Activated naive CD4-positive, alpha-beta T cell treated with anti-CD3 and anti-CD28 coated beads, Interleukin-2, amount 10 ng/mL, durations not matched to agents 7 days and 5 days (primary cell): ENCODE results near the gene FGFR3.

ENCODE experiments used
- CTCF ChIA-PET: fragments of 350-600 bp; sonication (Branson Sonifier 250); formaldehyde crosslinking; loops from one replicate; lab custom pipeline; 2021; ENCODE audit warnings: antibody characterized with exemption; lab: Charles Lee
- DNase-seq: peaks from one replicate; pipeline ENCODE4 v3.0.0-alpha.2; 2020
- H3K27ac Mint-ChIP-seq: one replicate; pipeline ENCODE4 v1.8.0; 2021; ENCODE audit warnings: mild to moderate bottlenecking, moderate library complexity, mixed read lengths
- H3K27me3 Mint-ChIP-seq: one replicate; pipeline ENCODE4 v1.8.0; 2021; ENCODE audit warnings: mild to moderate bottlenecking, mixed read lengths
- H3K36me3 Mint-ChIP-seq: one replicate; pipeline ENCODE4 v1.8.0; 2021; ENCODE audit warnings: mixed read lengths
- H3K4me1 Mint-ChIP-seq: one replicate; pipeline ENCODE4 v1.8.0; 2021; ENCODE audit warnings: mixed read lengths
- H3K4me3 Mint-ChIP-seq: one replicate; pipeline ENCODE4 v1.8.0; 2021; ENCODE audit warnings: mild to moderate bottlenecking, moderate library complexity, mixed read lengths
- H3K9me3 Mint-ChIP-seq: one replicate; pipeline ENCODE4 v1.8.0; 2021; ENCODE audit warnings: mixed read lengths

The FGFR3 gene

DNA sequence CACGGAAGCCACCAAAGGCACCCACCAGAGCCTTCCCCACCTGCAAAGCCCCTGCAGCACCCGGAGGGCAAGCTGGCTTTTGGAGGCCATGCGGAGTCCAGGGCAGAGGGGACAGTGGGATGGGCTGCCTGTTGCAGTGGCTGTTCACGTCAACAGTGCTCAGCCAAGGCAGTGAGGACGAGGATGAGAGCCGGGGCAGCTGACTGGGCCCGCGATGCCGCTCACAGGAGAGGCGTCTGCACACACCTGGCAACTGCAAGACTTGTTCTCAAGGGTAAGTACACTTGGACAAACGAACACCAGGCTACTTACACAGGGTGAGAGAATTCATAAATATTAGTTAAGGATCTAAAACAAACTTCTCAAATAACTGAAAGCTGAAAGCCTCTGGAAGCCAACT, 19.6 kb downstream of the FGFR3 start:
- Mint-ChIP-seq H3K9me3 (no peaks in the 10 kb centered on the region), H3K36me3 (peaks cover 19% of the 10 kb centered on the region), H3K27ac (no peak overlapping the region), H3K27me3 (no peaks in the 10 kb centered on the region), H3K4me3 (no peak overlapping the region), H3K4me1 (no peaks in the 10 kb centered on the region)
- DNase-seq = no peak
- CTCF ChIA-PET = interaction anchor here (0.9 to 7.0 kb wide), 5 partner anchors 60 to 102 kb away, joined by 3 to 63 read pairs (median 3); no protein-coding TSS in a partner anchor

DNA sequence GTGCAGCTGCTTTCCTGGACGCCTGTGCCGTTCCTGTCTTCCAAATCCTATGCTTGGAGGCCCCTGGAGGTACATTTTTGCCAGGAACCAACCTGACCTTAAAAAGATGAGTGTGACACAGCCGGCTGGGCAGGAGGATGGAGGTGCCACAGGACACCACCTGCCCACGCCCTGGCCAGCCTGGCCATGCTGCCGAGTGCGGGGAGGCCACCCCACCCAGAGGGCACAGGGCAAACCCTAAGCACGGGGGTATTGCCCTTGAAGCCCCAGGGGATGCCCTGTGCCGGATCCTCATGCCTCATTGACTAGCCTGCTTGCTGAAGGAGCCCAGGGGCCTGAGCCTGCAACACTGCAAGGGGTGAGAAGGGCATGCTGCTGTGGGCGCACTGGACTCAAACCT, 20.1 kb downstream of the FGFR3 start:
- DNase-seq = no peak
- no peaks in the 10 kb centered on the region for H3K4me1 Mint-ChIP-seq
- H3K9me3 Mint-ChIP-seq = no peaks in the 10 kb centered on the region
- no peaks in the 10 kb centered on the region for H3K27me3 Mint-ChIP-seq
- H3K36me3 Mint-ChIP-seq = peaks cover 19% of the 10 kb centered on the region
- H3K27ac Mint-ChIP-seq = no peak overlapping the region
- H3K4me3 Mint-ChIP-seq = no peak overlapping the region
- CTCF ChIA-PET = interaction anchor here (1.0 to 7.0 kb wide), 3 partner anchors 61 to 101 kb away, joined by 3 to 63 read pairs (median 4); no protein-coding TSS in a partner anchor

DNA sequence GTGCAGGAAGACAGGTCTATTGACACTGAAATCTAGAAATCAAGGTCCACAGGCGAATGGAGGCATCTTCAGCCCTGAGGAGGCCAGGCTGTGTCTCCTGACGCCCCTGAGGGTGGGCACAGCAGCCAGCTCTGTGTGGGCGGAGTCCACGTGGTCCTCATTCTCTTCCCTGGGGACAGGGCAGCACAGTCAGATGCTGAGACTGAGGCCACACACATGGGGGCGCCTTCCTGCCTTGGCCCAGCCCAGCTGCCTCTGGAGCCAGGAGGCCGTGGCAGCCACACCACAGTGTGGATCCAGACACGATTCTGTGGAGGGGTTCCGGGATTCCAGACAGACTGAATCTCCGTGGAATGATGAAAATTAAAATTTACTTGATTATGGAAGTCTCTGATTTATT, 20.8 kb downstream of the FGFR3 start:
- CTCF ChIA-PET = interaction anchor here (1.3 to 7.0 kb wide), 2 partner anchors 66 to 101 kb away, joined by 3 to 63 read pairs; no protein-coding TSS in a partner anchor
- Mint-ChIP-seq H3K36me3 (peaks cover 19% of the 10 kb centered on the region), H3K27me3 (no peaks in the 10 kb centered on the region), H3K27ac (no peak overlapping the region), H3K4me3 (no peak overlapping the region), H3K9me3 (no peaks in the 10 kb centered on the region), H3K4me1 (no peaks in the 10 kb centered on the region)
- no peak for DNase-seq

DNA sequence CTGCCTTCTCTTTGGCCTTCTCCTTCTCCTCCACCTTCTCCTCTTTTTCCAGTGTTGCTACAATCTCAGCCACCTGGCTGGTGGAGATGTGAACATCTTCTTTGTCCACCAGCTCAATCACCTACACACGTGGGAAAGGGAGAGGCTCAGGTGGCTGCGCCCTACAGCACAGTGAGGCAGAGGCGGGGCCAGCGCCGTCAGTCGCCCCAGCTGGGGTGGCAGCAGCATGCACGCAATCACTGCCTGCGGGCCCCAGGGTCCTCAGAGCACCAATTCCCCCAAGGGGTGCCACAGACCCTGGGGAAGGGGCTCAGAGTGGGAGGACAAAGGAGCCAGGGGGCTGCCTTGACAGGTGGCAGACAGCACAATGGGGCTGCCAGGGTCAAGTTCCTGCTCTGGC, 21.4 kb downstream of the FGFR3 start:
- no peak overlapping the region for H3K4me3 Mint-ChIP-seq
- no peaks in the 10 kb centered on the region for H3K9me3 Mint-ChIP-seq
- no peaks in the 10 kb centered on the region for H3K4me1 Mint-ChIP-seq
- no peak for DNase-seq
- H3K36me3 Mint-ChIP-seq = peaks cover 25% of the 10 kb centered on the region
- no peak overlapping the region for H3K27ac Mint-ChIP-seq
- CTCF ChIA-PET = interaction anchor here (1.2 to 7.0 kb wide), 2 partner anchors 67 to 84 kb away, joined by 4 to 63 read pairs; no protein-coding TSS in a partner anchor
- no peaks in the 10 kb centered on the region for H3K27me3 Mint-ChIP-seq

DNA sequence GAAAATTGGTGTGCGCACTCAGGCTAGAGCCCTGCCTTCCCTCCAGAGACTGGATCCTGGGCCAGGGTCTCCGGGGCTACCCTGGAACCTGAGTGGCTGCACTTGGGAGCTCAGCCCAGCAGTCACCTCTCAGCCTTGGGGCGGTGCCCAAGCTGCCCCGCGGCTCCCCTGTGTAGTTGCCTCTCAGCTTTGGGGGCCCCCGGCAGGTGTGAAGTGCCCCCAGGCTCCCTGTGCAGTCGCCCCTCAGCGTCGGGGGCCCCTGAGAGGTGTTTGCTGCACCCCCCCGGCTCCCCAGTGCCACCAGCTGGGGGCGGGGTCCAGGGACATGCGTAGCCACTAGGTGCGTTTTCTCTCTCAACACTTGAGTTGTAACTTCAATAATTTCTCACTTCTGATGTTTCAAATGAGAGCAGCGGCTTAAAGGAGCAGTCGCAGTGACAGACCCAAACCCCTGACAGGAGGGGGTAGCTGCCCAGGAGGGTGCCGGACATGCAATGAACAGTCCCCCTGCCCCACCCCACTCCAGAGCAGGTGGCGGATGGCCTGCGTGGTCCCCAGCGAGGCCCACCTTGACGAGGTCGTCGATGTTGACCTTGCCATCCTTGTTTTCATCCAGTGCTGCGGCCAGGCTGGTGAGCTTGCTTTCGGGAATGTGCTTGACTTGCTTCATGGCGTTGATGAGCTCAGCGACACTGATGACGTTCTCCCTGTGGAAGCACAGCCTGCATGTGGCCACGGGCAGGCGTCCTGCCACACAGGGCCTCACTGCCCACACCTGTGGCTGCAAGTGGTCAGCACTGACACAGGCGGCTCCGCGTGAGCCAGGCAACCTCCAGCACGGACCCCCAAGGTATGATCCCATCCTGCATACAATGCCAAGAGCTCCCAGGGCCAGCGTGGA, 22.3 kb downstream of the FGFR3 start:
- Mint-ChIP-seq H3K9me3 (no peaks in the 10 kb centered on the region), H3K27ac (no peak overlapping the region), H3K4me1 (no peaks in the 10 kb centered on the region), H3K36me3 (peaks cover 32% of the 10 kb centered on the region), H3K27me3 (no peaks in the 10 kb centered on the region), H3K4me3 (no peak overlapping the region)
- no peak for DNase-seq
- CTCF ChIA-PET = interaction anchor here (1.1 to 1.2 kb wide), 2 partner anchors 67 to 83 kb away, joined by 4 to 6 read pairs; no protein-coding TSS in a partner anchor

DNA sequence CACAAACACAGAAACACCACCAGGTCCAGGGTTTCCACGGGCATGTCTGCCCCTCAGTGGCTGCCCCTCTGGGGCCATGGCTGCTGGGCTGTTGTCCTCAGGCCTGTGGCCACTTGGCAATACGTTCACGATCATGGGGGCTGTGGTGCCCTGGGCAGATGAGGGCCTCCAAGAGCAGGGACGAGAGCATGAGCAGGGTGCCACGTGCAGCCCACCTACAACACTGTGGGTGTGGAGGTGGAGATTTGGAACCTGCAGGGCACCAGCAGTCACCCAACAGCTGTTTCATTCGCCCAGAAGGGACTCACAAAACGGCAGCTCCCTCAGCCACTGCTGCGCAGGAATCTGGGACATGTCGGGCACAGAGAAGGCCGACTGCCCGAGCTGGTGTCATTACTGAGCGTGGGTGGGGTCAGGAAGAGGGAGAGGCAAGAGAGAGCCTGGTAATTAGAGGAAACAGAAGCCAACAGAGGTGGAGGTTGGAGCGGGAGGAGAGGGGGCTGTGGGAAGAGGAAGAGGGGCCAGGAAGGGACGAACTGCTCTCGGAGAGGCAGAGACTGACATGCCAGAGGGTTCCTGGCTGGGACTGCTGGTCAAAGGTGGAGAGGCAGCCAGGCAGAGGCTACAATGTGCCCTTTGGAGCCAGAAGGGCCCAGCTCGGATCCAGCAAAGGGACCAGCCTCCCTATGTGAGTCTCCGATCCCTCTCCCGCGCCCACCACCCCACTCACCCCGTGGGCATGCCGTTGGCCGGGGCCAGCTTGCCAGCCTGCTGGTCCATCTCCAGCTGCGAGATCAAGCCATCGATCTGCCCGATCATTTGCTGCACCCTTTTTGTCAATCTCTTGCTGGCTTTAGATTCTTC, 23.1 kb downstream of the FGFR3 start:
- DNase-seq = no peak
- Mint-ChIP-seq H3K36me3 (peaks cover 33% of the 10 kb centered on the region), H3K4me3 (no peak overlapping the region), H3K4me1 (no peaks in the 10 kb centered on the region), H3K9me3 (no peaks in the 10 kb centered on the region), H3K27ac (no peak overlapping the region), H3K27me3 (no peaks in the 10 kb centered on the region)
- CTCF ChIA-PET = no interaction called here

DNA sequence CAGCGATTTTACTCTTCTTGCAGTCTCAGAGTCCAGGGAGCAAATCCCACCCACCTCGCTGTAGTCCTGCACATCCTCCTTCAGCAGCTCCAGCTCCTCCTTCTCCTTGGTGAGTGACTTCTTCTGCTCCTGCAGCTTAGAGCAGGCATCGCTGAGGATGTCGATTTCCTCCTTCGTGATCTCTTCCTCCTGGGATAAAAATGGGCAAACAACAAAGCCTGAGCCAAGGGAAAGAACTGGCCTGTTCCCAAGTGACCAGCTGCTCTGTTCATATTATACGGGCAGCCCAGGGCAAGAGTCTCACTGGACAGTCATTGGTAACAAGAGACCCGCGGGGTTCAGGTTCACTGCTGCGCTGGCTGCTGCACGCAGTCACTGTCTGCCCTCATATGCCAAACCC, 26.2 kb downstream of the FGFR3 start:
- CTCF ChIA-PET = interaction anchor here (1.1 kb wide), 1 partner anchor 158 kb away, joined by 3 read pairs; no protein-coding TSS in a partner anchor
- no peak overlapping the region for H3K4me3 Mint-ChIP-seq
- H3K36me3 Mint-ChIP-seq = peaks cover 36% of the 10 kb centered on the region
- H3K27me3 Mint-ChIP-seq = no peaks in the 10 kb centered on the region
- H3K27ac Mint-ChIP-seq = no peak overlapping the region
- no peaks in the 10 kb centered on the region for H3K4me1 Mint-ChIP-seq
- no peaks in the 10 kb centered on the region for H3K9me3 Mint-ChIP-seq
- no peak for DNase-seq

DNA sequence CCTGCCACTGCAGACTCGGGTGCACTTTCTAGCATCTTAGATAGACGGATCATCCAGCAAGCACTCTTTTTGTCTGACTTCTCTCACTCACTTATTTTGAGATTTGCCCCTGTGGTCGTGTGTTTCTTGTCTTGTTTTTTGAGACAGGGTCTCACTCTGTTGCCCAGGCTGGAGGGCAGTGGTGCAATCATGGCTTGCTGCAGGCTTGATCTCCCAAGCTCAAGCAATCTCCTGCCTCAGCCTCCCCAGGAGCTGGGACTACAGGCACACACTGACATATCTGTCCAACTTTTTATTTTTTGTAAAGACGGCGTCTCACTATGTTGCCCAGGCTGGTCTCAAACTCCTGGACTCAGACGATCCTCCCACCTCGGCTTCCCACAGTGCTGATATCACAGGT, 26.7 kb downstream of the FGFR3 start:
- Mint-ChIP-seq H3K4me1 (no peaks in the 10 kb centered on the region), H3K36me3 (peaks cover 34% of the 10 kb centered on the region), H3K9me3 (no peaks in the 10 kb centered on the region), H3K27ac (no peak overlapping the region), H3K27me3 (no peaks in the 10 kb centered on the region), H3K4me3 (no peak overlapping the region)
- CTCF ChIA-PET = interaction anchor here (1.0 kb wide), 1 partner anchor 79 kb away, joined by 5 read pairs; no protein-coding TSS in a partner anchor
- no peak for DNase-seq

DNA sequence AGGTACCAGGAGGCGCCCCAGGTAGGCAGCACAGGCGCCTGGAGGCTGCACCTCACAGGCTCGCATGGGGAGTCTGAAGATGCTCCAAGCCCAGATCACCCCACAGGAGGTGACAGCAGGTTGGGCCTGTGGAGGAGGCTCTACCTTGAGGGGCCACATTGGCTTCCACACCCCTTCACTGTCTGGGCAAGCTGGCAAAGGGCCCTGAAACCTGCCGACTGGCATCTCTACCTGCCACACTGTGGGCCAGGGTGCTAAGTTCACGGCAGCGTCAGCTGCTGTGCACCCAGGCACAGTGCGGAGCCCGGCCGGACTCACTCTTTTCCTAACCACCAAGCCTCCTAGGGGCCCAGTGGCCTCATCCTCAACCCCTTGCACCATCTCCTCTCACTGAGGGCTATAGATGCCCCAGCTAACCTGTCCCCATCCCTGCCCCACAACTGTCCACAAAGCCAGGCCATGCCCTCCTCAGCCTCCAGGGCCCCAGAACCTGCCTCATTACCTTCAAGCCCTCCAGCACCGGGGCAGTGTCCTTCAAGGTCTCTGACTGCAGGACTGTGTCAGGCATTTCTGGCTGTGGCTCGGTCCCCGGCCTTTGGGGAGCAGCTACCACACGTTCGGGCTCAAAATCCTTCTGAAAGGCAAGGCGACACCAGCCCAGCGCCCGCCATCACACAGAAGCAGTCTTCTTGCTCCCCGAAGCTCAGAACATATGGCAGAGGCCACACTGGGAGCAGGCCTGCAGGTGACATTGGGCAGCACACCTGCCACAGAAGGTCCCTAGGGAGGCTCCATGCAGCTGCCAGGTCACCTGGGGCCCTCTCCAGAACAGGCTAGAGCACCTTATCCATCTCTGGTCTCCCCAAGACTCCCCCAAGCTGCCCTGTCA, 28.8 kb downstream of the FGFR3 start:
- Mint-ChIP-seq H3K4me1 (no peaks in the 10 kb centered on the region), H3K4me3 (no peak overlapping the region), H3K27ac (no peak overlapping the region), H3K36me3 (peaks cover 37% of the 10 kb centered on the region), H3K27me3 (no peaks in the 10 kb centered on the region), H3K9me3 (no peaks in the 10 kb centered on the region)
- DNase-seq = no peak
- CTCF ChIA-PET = no interaction called here

DNA sequence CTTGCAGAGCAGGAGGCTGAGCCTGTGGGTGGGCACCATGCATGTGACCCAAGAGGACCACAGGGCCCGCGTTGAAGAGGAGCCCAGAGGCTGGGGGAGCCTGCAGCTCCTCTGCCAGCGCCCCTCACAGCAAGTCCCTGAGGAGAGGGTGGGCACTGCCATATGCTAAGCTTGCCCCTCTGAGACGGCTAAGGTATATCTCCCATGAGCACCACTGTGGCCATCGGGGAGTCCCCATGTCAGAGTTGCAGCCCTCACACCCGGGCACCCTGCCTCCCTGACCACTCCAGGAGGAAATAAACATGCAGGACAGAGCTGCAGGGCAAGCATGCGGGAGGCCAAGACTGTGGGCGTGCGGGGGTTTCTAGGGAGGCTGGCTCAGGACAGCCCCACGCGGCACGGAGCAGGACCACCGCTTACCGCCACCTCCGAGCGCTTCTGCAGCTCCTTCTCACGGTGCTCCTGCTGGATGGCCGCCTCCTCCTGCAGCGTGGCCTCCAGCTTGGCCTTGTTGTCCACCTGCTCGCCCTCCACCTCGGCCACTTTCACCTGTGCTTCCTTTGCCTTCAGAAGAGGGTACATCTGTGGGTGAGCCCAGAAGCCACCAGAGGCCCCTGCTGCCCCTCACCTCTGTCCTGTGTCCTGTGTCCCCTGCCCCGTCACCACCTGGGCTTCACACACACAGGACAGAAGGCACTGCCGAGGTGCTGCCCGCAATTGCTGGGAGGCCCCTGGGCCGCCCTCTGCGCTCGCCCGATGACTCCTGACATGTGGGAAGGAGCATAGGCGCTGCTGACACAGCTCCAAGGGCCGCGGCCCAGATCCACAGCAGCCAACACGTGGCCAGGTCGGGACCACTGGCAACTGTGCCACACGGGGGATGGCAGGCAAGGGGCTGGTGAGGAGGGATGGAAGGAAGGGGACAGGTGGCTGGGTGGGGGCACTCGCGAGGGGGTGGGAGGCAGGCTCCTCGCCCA, 29.8 kb downstream of the FGFR3 start:
- Mint-ChIP-seq H3K27me3 (no peaks in the 10 kb centered on the region), H3K4me3 (no peak overlapping the region), H3K36me3 (peaks cover 35% of the 10 kb centered on the region), H3K27ac (no peak overlapping the region), H3K4me1 (no peaks in the 10 kb centered on the region), H3K9me3 (no peaks in the 10 kb centered on the region)
- no peak for DNase-seq
- CTCF ChIA-PET = interaction anchor here (1.4 kb wide), 1 partner anchor 13 kb away, joined by 3 read pairs; no protein-coding TSS in a partner anchor

DNA sequence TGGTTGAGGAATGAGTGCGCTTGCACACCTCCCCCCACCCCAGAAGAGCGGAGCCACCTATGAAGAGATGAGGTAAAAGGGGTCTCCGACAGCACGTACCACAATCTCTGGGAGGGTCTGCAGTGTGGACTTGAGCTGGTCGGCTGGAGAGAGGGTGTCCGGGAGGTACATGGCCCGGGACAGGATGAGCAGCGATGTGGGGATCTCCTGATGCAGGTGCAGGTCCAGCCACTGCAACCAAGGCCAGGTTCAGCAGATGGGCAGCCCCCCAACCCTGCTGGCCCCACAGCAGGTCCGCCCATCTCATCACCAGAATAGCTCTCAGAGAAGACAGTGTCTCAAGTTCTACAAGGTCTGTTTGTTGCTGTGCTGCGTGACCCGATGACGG, 30.4 kb downstream of the FGFR3 start:
- no peaks in the 10 kb centered on the region for H3K4me1 Mint-ChIP-seq
- no peaks in the 10 kb centered on the region for H3K9me3 Mint-ChIP-seq
- DNase-seq = no peak
- CTCF ChIA-PET = interaction anchor here (1.4 kb wide), 1 partner anchor 13 kb away, joined by 3 read pairs; no protein-coding TSS in a partner anchor
- H3K27ac Mint-ChIP-seq = no peak overlapping the region
- H3K4me3 Mint-ChIP-seq = no peak overlapping the region
- H3K36me3 Mint-ChIP-seq = peaks cover 35% of the 10 kb centered on the region
- H3K27me3 Mint-ChIP-seq = no peaks in the 10 kb centered on the region

DNA sequence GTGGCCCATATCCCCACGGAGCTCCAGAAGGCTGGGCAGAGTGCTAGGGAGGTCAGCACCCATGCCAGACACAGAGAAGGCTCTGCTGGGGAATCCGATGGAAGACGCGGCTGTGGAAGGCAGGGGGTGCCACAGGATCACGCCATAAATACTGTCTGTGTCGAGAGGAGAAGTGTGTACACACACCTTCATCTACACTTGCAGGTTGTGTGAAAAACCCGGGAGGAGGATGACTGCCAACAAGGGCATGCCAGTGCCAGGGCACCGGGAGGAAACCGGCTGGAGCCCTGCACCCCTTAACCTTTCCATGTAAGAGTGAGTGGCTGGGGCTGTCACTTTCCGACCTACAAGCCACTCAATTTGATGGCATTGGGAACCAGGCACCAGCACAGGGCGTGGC, 31.7 kb downstream of the FGFR3 start:
- Mint-ChIP-seq H3K36me3 (peaks cover 32% of the 10 kb centered on the region), H3K4me3 (no peak overlapping the region), H3K27ac (no peak overlapping the region), H3K4me1 (no peaks in the 10 kb centered on the region), H3K9me3 (no peaks in the 10 kb centered on the region), H3K27me3 (no peaks in the 10 kb centered on the region)
- no peak for DNase-seq
- CTCF ChIA-PET = no interaction called here
